GM21825 (cell line): Measurements from ENCODE around the gene MAP6.

ENCODE experiments used
- ATAC-seq: cut with Tn5 transposase; IDR thresholded peaks from one replicate; pipeline ENCODE4 v1.9.1; 2021; ENCODE audit warnings: mild to moderate bottlenecking, moderate library complexity; ENCODE audit not compliant: unreplicated experiment

Gene MAP6

DNA sequence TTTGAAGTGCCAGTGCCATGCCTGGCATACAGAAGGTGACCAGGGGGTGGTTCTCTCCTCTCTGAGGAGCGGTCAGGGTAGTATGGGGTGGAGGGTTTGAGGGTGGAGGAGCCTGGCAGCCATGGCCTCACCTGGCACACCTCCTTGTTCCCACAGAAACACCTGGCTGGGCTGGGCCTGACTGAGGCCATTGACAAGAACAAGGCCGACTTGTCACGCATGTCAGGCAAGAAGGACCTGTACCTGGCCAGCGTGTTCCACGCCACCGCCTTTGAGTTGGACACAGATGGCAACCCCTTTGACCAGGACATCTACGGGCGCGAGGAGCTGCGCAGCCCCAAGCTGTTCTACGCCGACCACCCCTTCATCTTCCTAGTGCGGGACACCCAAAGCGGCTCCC, 97.2 kb downstream of the MAP6 start:
- no peak for ATAC-seq

DNA sequence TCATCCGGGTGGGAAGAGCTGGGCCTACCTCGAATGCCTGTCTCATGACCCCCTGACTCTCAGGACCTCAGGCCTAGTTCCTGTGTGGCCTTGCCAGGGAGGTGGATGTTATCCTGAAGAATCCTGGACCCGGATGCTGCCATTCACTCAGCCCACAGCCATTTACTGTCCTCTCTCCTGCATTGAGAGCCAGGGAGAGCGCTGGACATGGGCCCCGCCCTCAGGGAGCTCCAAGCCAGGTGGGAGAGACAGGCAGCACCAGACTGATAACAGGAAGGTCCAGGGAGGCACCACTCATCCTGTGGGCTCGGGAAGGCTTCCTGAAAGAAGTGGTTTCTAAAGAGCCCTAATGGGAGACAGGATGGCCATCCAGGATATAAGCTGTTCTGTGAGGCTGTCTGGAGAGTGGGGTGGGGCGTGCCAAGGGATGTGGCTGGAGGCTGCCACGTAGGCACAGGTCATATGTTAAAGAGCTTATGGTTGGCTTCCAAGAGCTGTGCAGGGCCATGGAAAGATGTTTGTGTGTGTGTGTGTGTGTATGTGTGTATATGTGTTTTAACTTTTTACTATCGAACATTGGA, 98.2 kb downstream of the MAP6 start:
- ATAC-seq, result no peak

DNA sequence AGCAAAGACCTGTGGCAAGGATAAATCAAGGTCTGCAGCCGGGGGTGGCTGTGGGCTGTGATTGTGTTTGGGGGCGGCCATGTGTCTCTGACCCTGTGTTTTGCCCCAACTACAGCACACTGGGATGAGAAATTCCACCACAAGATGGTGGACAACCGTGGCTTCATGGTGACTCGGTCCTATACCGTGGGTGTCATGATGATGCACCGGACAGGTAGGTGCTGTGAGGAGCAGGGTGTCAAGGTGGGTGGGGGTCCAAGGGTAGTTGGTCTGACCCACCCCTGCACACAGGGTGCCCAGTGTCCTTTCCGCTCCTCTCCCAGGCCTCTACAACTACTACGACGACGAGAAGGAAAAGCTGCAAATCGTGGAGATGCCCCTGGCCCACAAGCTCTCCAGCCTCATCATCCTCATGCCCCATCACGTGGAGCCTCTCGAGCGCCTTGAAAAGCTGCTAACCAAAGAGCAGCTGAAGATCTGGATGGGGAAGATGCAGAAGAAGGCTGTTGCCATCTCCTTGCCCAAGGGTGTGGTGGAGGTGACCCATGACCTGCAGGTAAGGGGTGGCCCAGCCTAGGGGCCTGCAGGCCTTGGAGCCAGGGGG, 100.1 kb downstream of the MAP6 start:
- ATAC-seq, result no peak

DNA sequence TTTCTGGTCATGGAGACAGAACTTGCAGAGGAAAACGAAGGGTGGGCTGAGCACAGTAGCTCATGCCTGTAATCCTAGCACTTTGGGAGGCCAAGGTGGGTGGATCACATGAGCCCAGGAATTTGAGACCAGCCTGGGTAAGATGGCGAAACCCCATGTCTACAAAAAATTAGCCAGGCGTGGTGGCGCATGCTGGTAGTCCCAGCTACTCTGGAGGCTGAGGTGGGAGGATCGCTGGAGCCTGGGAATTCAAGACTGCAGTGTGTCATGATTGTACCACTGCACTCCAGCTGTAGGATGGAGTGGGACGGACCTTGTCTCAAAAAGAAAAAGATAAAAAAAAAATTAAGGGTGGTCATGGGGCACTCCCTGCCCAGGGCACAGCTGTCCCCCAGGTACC, 100.9 kb downstream of the MAP6 start:
- no peak for ATAC-seq

DNA sequence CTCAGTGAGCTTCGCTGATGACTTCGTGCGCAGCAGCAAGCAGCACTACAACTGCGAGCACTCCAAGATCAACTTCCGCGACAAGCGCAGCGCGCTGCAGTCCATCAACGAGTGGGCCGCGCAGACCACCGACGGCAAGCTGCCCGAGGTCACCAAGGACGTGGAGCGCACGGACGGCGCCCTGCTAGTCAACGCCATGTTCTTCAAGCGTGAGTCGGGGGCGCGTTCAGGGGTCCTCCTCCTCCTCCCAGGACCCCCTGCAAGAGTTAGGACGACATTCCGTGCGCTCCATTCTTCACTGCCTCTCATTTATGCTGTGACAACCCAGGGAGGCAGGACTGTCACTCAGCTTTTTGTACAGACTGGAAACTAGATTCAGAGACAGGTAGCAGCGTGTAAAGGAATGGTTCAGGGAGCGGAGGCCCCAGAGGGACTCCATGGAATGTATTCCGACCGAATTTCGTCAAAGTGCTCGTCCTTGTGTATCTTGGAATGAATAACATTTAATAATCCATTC, 102.0 kb downstream of the MAP6 start:
- no peak for ATAC-seq

DNA sequence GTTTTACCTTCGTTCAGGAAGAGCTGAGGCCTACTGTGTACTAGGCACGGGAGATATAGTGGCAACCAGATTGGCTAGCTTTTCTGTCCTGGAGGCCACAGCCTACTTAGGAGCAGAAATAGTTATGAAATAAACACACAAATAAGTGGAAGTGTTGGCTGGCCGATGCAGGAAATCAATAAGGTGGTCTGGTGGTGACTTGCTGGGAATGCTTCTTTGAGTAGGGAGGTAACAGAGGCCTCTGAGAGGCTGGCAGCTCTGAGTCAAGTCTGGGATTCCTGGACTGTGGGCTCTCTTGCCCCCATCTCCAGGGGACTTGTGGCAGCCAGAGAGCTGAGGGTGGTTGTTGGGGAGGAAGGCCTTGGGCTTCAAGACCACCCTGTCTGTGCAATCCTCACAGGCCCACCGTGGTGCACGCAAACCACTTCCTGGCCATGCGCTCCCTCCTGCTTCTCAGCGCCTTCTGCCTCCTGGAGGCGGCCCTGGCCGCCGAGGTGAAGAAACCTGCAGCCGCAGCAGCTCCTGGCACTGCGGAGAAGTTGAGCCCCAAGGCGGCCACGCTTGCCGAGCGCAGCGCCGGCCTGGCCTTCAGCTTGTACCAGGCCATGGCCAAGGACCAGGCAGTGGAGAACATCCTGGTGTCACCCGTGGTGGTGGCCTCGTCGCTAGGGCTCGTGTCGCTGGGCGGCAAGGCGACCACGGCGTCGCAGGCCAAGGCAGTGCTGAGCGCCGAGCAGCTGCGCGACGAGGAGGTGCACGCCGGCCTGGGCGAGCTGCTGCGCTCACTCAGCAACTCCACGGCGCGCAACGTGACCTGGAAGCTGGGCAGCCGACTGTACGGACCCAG, 102.7 kb downstream of the MAP6 start:
- no peak for ATAC-seq

DNA sequence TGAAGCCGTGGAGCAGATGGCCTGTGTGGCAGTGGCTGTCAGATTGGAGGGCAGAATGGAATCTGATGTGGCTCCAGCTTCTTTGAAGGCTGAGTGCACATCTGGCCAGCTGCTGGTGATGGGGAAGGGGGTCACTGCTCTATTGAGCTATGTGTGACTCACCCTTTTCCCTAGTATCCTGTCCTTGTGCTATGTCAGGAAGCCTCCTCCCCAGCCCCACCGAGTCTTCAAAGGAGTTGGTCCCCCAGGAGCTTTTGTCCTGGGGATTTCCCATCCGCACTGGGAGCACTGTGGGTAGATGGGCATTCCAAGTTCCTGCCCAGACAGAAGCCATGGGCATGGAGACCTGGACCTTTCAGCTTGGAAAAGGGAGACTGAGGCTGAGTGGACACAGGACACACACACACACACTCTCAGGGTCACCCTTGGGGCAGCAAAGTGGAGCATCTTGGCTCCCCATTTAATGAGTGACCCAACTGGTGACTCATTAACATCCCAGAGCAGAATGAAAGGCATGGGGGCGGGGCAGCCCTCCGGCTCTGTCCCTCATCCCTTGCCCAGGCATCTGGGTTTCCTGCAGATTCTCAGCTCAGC, 103.5 kb downstream of the MAP6 start:
- no peak for ATAC-seq

DNA sequence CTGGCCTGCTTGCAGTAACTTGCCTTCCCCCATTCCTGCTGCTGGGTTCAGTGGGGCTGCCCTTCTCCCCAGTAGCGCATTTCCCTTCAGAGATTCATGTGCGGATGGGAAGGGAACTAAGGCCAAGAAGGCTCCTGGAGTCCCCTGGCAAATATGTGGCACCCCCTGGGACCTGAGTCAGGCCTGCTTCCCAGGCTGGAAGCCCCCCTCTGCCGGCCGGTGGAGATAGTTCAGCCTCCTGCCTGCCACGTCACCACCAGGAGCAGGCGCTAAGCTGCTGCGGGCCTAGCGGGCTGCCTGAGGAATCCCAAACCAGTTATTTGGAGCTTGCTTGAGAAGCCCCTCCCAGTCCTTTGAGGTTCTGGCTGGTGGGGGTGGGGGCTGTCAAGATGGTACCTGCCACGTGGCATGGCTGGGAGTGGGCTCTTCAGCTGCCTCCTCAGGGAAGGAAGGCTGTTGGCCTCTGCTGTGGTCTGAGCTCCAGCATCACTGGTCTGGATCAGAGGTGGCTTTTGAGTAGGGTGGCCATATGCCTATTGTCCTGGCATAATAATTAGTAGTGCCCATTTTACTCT, 104.8 kb downstream of the MAP6 start:
- no peak for ATAC-seq

DNA sequence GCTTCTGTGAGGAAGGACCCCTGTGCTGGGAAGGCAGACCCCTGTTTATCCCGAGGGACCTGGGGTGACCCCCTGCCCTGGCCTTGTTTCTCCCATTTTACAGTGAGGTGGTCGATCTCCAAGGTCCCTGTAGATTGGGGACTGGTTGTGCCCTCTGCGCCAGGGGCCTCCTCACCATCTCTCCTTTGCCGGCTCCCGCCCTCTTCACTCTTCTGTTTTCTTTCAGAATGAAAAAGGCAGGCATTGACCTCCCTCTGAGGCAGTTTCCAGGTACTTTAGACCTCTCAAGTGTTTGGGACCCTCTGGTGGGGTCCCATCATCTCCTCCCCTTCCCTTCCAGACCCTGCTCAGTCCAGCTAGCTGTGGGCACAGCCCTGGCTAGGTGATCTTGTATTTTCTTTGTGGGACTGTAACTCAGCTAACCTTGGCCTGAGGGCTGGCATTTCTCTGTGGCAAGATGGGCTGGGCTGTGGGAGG, 105.3 kb downstream of the MAP6 start:
- no peak for ATAC-seq

DNA sequence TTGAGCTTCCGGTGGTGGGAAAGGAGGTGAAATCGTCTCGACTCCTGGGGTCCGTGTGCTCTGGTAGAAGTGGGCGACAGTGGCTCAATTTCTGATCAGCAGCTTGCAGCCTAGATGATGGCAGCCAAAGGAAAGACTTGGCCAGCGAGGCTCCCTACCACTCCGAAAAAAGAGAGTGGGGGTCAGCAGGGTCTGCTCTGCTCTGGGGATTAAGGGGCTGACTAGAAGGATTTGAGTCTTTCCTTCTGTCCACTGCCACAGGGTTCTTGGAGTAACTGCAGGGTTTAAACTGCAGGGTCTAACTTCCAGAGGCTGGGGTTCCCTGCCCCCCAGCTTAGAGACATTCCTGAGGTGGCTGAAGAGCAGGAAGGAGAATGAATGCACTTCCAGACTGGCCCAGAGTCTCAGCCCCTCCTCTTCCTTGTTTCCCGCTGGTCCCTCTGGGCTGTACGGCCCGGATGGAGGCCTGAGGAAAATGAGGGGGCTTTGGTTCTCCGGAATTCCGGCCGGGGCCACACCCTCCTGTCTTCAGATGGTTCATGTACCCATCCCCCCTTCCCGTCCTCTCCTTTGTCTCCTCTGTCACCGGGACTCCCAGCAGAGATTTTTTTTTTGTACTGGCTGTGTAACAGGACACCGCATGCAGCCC, 105.9 kb downstream of the MAP6 start:
- no peak for ATAC-seq

DNA sequence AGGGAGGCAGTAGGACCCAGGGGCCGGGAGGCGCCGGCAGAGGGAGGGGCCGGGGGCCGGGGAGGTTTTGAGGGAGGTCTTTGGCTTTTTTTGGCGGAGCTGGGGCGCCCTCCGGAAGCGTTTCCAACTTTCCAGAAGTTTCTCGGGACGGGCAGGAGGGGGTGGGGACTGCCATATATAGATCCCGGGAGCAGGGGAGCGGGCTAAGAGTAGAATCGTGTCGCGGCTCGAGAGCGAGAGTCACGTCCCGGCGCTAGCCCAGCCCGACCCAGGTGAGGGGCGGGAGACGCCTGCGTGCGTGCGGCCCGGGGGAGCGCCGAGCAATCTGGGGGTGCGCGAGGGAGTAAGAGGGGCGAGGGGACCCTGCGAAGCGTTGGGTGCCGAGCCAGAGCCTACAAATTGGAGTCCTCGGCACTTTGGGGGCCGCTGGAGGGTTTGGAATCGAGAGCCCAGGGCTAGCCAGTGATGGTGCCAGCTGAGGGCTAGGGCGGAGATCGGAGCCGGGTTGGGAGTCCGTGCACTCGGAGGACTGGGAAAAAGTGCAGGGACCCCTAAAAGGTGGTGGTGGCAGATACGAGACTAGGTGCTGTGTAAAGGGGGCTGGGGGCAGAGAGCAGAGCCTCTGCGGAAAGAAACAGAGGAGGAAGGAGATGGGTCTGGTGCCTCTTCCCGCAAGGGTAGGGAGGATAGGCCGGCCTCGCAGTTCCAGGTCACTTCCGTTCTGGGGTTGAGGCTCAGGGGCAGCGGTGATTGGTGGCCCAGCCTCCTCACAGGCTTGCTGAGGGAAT, 106.6 kb downstream of the MAP6 start, which contains the start of gene SERPINH1:
Gene SERPINH1, plus strand, starts transcription at position 206 of the 788 bp plus-strand sequence. CDS start 4,097 bp downstream, outside the sequence.
- peak; percentile 58 for ATAC-seq

DNA sequence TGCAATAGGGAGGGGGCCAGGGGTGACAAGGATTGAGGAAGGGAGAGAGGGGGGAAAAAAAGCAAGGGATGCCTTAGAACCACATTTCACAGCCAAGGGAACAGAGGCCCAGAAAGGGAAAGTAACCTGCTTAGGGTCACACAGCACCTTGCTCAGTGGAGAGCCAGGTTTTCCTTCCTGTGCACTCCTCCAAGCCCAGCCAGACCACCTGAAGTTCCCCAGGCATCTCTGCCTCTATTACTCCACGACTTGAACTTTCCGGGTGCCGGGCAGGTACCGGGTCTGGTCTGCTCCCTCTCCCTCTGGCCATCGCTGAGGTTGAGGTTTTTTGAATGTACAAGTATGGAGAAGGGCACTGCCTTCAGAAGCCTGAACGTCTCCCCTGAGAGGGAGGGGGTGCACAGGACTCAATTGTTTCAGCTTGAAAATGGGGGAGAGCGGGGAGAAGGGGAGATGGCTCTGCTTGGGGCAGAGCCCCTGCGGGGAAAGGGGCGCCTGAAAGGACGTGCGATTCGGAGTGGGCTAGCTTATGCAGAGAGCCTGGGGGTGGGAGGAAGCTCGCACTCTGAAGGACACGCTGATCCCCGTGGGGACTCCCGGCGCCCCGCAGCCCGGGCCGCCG, 107.3 kb downstream of the MAP6 start:
- no peak for ATAC-seq

DNA sequence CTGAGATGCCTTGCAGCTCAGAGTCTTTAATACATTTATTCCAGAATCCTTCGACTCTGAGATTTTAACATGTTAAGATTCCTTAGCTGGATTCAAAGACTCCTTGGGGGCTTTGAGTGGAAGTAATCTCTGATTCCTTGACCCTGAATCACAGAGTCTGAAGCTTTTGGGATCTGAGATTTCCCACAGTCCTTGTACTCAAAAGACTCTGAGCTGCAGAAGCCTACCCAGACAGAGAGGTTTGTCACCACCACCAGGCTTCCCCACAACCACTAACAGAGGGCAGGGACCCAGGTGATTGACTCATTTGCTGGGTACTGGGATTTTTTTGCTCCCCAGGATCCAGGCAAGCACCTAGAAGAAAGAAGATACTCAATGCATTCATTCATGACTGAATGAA, 108.2 kb downstream of the MAP6 start:
- no peak for ATAC-seq

DNA sequence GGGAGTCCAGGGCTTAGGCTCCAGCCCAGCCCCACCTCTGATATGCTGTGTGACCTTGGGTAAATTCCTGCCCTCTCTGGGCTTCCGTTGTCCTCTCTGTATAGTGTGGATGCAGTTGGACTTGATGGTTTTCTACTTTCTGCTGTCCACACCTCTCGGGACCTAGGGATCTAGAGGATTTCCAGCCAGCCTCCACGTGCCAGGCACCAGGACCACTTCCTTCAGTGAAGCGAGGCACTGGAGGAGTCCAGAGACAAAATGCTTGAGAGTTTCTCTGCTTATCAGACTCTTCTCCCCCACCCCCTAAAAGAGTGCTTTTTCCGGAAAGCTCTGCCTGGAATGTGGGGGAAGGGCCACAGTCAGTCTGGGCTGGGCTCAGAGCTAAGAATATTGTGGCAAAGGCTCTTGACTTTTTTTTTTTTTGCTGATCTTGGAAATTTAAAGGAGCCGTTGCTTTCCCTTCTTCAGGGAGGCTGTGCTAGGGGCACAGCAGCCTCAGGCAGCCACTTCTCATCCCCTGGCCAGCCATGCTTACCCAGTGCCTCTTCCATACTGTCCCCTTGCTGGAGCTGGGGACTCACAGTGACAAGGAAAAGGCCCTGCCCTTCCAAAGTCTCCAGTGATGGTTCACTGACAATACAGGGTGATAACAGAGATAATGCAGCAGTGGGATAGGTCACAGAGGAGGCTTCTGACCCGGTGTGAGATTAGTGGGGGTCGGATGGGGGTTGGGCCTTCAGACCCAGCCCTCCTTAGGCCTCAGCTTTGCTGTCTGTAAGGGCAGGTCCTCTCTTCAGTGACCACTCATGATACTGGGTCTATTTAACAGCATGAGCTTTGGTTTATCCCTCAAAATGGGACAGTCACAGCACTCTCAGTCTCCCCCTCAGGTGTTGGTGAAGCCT, 109.6 kb downstream of the MAP6 start:
- no peak for ATAC-seq

DNA sequence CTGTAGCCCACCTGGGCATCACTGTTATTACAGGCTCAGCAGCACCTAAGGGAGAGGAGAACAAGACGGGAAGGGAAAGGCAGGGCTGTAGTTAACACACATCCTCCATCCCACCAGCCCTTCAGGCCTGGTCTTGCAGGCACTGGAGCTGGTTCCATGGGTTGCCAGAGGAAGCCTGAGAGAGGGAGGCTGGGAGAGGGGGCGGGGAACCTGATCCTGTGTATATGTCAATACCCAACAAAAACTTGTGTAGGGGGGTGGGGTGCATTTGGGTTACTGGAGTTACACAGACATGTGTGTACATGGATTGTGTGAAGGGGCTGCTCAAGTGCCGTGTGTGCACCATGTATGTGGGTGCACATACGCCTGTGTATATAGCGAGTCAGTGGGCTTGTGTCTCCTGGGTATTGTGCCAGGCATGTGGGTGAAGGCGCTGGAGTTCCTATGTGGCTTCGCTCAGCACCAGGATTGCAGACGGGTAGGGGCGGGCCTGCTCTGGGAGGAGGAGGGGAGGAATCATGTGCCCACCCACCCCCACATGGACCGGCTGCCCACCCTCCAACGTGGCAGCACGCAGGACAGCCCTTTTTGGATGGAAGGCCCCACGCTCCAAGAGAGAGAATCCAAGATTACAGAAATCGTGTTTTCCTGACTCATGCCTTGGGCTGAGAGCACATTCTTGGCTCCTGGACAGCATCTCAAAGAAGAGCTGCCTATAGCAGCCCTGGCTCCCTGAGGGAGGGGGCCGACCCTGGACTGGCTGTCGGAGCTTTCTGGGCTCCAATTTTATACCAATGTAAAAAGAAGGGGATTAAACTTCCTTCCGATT, 111.0 kb downstream of the MAP6 start:
- ATAC-seq, result no peak

DNA sequence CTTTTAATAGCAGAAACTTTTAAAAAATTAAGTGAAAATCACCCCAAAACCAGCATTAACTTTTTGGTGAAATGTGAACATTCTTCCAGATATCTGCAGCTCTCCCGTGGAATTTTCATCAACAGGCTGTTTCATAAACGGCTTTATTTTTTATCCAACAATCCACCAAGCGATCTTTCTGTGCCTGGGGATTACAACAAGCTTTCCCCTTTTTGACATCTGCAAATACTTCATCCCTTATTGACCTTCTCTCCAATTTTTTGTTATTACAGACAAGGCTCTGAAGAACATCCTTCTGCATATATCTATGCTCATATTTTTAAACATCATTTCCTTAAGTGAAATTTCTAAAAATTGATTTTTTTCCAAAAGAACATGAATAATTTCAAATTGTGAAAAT, 112.6 kb downstream of the MAP6 start:
- no peak for ATAC-seq

DNA sequence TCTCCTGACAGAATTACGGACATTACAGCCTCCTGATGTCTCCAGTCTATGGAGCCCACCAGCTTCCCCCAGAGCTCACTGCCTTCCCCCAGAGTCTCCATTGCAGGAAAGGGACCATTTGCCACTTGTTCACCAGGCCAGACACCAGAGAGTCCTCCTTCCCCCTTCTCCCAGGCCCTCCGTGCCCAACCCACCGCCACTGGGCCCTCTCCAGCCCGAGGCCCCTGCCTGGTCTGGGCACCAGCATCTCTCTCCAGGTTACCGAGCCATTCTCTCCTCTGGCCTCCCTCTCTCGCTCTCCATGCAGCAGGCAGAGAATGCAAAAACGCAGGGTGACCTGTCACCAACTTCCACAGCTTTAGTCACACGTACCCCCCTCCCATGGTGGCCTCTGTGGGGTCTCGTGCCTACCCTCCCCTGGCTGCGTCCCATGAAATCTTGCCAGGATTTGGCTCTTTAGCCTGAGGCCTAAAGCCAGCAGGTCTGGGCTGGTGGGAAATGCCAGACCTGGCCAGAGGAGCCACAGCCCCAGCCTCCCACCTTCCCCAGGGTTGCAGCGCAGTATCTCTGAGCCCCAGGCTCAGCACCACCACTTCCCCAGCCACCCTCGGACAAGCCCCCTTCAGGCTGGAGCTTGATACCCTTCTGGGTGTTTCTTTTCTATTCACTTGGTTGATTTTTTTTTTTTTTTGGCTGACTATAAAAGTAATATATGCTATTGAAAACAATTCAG, 113.6 kb downstream of the MAP6 start:
- ATAC-seq, result no peak
